ENCODE results near the gene CROCC2. TPM values are rescaled to one million over a fixed set of nuclear protein-coding genes. Genes with fewer than 3 reads are reported as not detected.
A peak's percentile ranks its signal among the peaks of the same experiment; 100 is the strongest.

Gene CROCC2
- polyA plus RNA-seq, 4 donors = 0.13 to 0.18 TPM; not detected in 2

GRCh38 chr2:240914645-240915525 is 8.7 kb downstream of the CROCC2 start:
- Histone ChIP-seq H3K36me3 (ENCODE audit: control insufficient read depth in 3 of 3, insufficient read depth in 2 of 3, low read depth in 1 of 3, low read length in 3 of 3) (no peaks in the 10 kb centered on the region), H3K4me3 (ENCODE audit: low read depth in 1 of 3, low read length in 3 of 3) (no peak overlapping the region), H3K27ac (ENCODE audit: low read depth in 1 of 3, low read length in 2 of 3) (no peak overlapping the region), H3K4me1 (ENCODE audit: control insufficient read depth in 3 of 3, insufficient read depth in 2 of 3, low read depth in 1 of 3, low read length in 2 of 3) (peaks cover 0 to 19% (median 0%) of the 10 kb centered on the region in 3 donors), H3K9me3 (ENCODE audit: control insufficient read depth in 2 of 2, insufficient read depth in 1 of 2, low read depth in 1 of 2, low read length in 1 of 2) (no peaks in the 10 kb centered on the region), H3K27me3 (ENCODE audit: control insufficient read depth in 3 of 3, insufficient read depth in 3 of 3, low read length in 3 of 3) (peaks cover 0 to 14% (median 0%) of the 10 kb centered on the region in 3 donors)
- 44 to 58% (median 55%) methylated on average over 22 to 25 of the region's 25 CpGs for WGBS, 3 donors
- no peak for DNase-seq
- FAIRE-seq = no peak

GRCh38 chr2:240915526-240916341 is 9.6 kb downstream of the CROCC2 start:
- no peaks in the 10 kb centered on the region for H3K36me3 ChIP-seq (ENCODE audit: control insufficient read depth in 3 of 3, insufficient read depth in 2 of 3, low read depth in 1 of 3, low read length in 3 of 3)
- H3K4me3 ChIP-seq (ENCODE audit: low read depth in 1 of 3, low read length in 3 of 3) = no peak overlapping the region
- H3K27me3 ChIP-seq (ENCODE audit: control insufficient read depth in 3 of 3, insufficient read depth in 3 of 3, low read length in 3 of 3) = peaks cover 0 to 14% (median 0%) of the 10 kb centered on the region in 3 donors
- no peak overlapping the region for H3K27ac ChIP-seq (ENCODE audit: low read depth in 1 of 3, low read length in 2 of 3)
- H3K4me1 ChIP-seq (ENCODE audit: control insufficient read depth in 3 of 3, insufficient read depth in 2 of 3, low read depth in 1 of 3, low read length in 2 of 3) = peaks cover 0 to 19% (median 0%) of the 10 kb centered on the region in 3 donors
- no peak for DNase-seq
- WGBS, 3 donors = 23 to 32% (median 25%) methylated on average over 24 to 34 of the region's 34 CpGs
- no peak for FAIRE-seq
- H3K9me3 ChIP-seq (ENCODE audit: control insufficient read depth in 2 of 2, insufficient read depth in 1 of 2, low read depth in 1 of 2, low read length in 1 of 2) = no peaks in the 10 kb centered on the region

- H3K27me3 ChIP-seq (ENCODE audit: control insufficient read depth in 3 of 3, insufficient read depth in 3 of 3, low read length in 3 of 3) = peaks cover 0 to 14% (median 0%) of the 10 kb centered on the region in 3 donors
- no peak for FAIRE-seq
- peak overlapping the region in 2 of 3 donors; percentile 42 to 48 for H3K27ac ChIP-seq (ENCODE audit: low read depth in 1 of 3, low read length in 2 of 3)
- peak in 1 of 2 donors; percentile 54 for DNase-seq
- no peaks in the 10 kb centered on the region for H3K36me3 ChIP-seq (ENCODE audit: control insufficient read depth in 3 of 3, insufficient read depth in 2 of 3, low read depth in 1 of 3, low read length in 3 of 3)
- no peak overlapping the region for H3K4me3 ChIP-seq (ENCODE audit: low read depth in 1 of 3, low read length in 3 of 3)
- no peaks in the 10 kb centered on the region for H3K9me3 ChIP-seq (ENCODE audit: control insufficient read depth in 2 of 2, insufficient read depth in 1 of 2, low read depth in 1 of 2, low read length in 1 of 2)
- H3K4me1 ChIP-seq (ENCODE audit: control insufficient read depth in 3 of 3, insufficient read depth in 2 of 3, low read depth in 1 of 3, low read length in 2 of 3) = peaks cover 0 to 19% (median 0%) of the 10 kb centered on the region in 3 donors
- WGBS, 3 donors = 5 to 17% (median 8%) methylated on average over 16 to 24 of the region's 24 CpGs
Measured at GRCh38 chr2:240916571-240917008, 10.5 kb downstream of the CROCC2 start.

GRCh38 chr2:240917009-240917683 is 11.0 kb downstream of the CROCC2 start:
- Histone ChIP-seq H3K27ac (ENCODE audit: low read depth in 1 of 3, low read length in 2 of 3) (peak overlapping the region in 2 of 3 donors; percentile 42 to 48), H3K4me1 (ENCODE audit: control insufficient read depth in 3 of 3, insufficient read depth in 2 of 3, low read depth in 1 of 3, low read length in 2 of 3) (peaks cover 0 to 19% (median 0%) of the 10 kb centered on the region in 3 donors), H3K4me3 (ENCODE audit: low read depth in 1 of 3, low read length in 3 of 3) (no peak overlapping the region), H3K9me3 (ENCODE audit: control insufficient read depth in 2 of 2, insufficient read depth in 1 of 2, low read depth in 1 of 2, low read length in 1 of 2) (no peaks in the 10 kb centered on the region), H3K36me3 (ENCODE audit: control insufficient read depth in 3 of 3, insufficient read depth in 2 of 3, low read depth in 1 of 3, low read length in 3 of 3) (no peaks in the 10 kb centered on the region), H3K27me3 (ENCODE audit: control insufficient read depth in 3 of 3, insufficient read depth in 3 of 3, low read length in 3 of 3) (peaks cover 0 to 14% (median 0%) of the 10 kb centered on the region in 3 donors)
- FAIRE-seq (no peak), DNase-seq (no peak)
- WGBS, 3 donors = 59 to 75% (median 66%) methylated on average over 20 of the region's 20 CpGs

GRCh38 chr2:240917684-240918257 is 11.6 kb downstream of the CROCC2 start:
- H3K27ac ChIP-seq (ENCODE audit: low read depth in 1 of 3, low read length in 2 of 3) = no peak overlapping the region
- peaks cover 0 to 14% (median 0%) of the 10 kb centered on the region in 3 donors for H3K27me3 ChIP-seq (ENCODE audit: control insufficient read depth in 3 of 3, insufficient read depth in 3 of 3, low read length in 3 of 3)
- 71 to 82% (median 81%) methylated on average over 10 of the region's 10 CpGs for WGBS, 3 donors
- peaks cover 0 to 19% (median 0%) of the 10 kb centered on the region in 3 donors for H3K4me1 ChIP-seq (ENCODE audit: control insufficient read depth in 3 of 3, insufficient read depth in 2 of 3, low read depth in 1 of 3, low read length in 2 of 3)
- DNase-seq = no peak
- H3K4me3 ChIP-seq (ENCODE audit: low read depth in 1 of 3, low read length in 3 of 3) = no peak overlapping the region
- H3K9me3 ChIP-seq (ENCODE audit: control insufficient read depth in 2 of 2, insufficient read depth in 1 of 2, low read depth in 1 of 2, low read length in 1 of 2) = no peaks in the 10 kb centered on the region
- H3K36me3 ChIP-seq (ENCODE audit: control insufficient read depth in 3 of 3, insufficient read depth in 2 of 3, low read depth in 1 of 3, low read length in 3 of 3) = no peaks in the 10 kb centered on the region
- no peak for FAIRE-seq

- Histone ChIP-seq H3K36me3 (ENCODE audit: control insufficient read depth in 3 of 3, insufficient read depth in 2 of 3, low read depth in 1 of 3, low read length in 3 of 3) (no peaks in the 10 kb centered on the region), H3K27ac (ENCODE audit: low read depth in 1 of 3, low read length in 2 of 3) (no peak overlapping the region), H3K9me3 (ENCODE audit: control insufficient read depth in 2 of 2, insufficient read depth in 1 of 2, low read depth in 1 of 2, low read length in 1 of 2) (no peaks in the 10 kb centered on the region), H3K4me3 (ENCODE audit: low read depth in 1 of 3, low read length in 3 of 3) (no peak overlapping the region), H3K27me3 (ENCODE audit: control insufficient read depth in 3 of 3, insufficient read depth in 3 of 3, low read length in 3 of 3) (peaks cover 0 to 14% (median 0%) of the 10 kb centered on the region in 3 donors), H3K4me1 (ENCODE audit: control insufficient read depth in 3 of 3, insufficient read depth in 2 of 3, low read depth in 1 of 3, low read length in 2 of 3) (peaks cover 0 to 19% (median 0%) of the 10 kb centered on the region in 3 donors)
- FAIRE-seq = no peak
- 74 to 88% (median 79%) methylated on average over 31 to 36 of the region's 36 CpGs for WGBS, 3 donors
- DNase-seq = no peak
Measured at GRCh38 chr2:240918258-240919091, 12.3 kb downstream of the CROCC2 start.

- WGBS, 3 donors = 82 to 85% (median 85%) methylated on average over 19 of the region's 19 CpGs
- Histone ChIP-seq H3K27ac (ENCODE audit: low read depth in 1 of 3, low read length in 2 of 3) (no peak overlapping the region), H3K36me3 (ENCODE audit: control insufficient read depth in 3 of 3, insufficient read depth in 2 of 3, low read depth in 1 of 3, low read length in 3 of 3) (no peaks in the 10 kb centered on the region), H3K27me3 (ENCODE audit: control insufficient read depth in 3 of 3, insufficient read depth in 3 of 3, low read length in 3 of 3) (peaks cover 0 to 14% (median 0%) of the 10 kb centered on the region in 3 donors), H3K4me1 (ENCODE audit: control insufficient read depth in 3 of 3, insufficient read depth in 2 of 3, low read depth in 1 of 3, low read length in 2 of 3) (peaks cover 0 to 13% (median 0%) of the 10 kb centered on the region in 3 donors), H3K9me3 (ENCODE audit: control insufficient read depth in 2 of 2, insufficient read depth in 1 of 2, low read depth in 1 of 2, low read length in 1 of 2) (no peaks in the 10 kb centered on the region), H3K4me3 (ENCODE audit: low read depth in 1 of 3, low read length in 3 of 3) (no peak overlapping the region)
- FAIRE-seq (no peak), DNase-seq (no peak)
Measured at GRCh38 chr2:240919161-240919781, 13.1 kb downstream of the CROCC2 start.

Measured in small intestine (tissue), 7 donors.